Measurements from ENCODE around the gene ISX.

The ISX gene

DNA sequence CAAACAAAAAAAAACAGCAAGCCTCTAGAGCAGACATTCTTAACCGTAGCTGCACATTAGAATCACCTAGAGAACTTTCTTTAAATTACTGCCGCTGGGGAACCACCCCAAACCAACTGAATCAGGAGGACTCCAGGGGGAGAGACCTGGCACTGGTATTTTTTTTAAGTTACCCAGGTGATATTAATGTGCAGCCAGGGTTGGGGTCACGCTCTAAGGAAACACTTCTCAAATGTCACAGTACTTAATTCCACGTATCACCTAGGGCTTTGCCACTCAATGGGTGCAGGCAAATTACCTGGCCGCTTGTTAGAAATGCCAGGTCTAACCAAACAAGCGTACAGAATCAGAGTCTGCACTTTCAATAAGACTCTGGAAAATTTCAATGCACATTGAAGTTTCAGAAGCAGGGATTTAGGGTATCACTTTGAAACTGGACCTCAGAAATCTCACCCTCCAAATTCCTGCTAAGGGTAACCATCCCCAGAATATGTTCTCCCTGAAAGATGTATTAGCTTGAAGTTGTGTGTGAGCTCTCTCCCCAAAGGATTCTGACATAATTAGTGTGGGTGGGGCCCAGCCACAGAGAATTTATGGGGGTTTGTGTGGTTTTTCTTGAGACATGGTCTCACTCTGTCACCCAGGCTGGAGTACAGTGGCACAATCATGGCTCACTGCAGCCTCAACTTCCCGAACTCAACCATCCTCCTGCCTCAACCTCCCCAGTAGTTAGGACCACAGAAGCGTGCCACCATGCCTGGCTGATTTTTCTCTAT is 12.7 kb upstream of the ISX start:
- DNase-seq (ENCODE audit: low read depth in 2 of 2) = no peak

DNA sequence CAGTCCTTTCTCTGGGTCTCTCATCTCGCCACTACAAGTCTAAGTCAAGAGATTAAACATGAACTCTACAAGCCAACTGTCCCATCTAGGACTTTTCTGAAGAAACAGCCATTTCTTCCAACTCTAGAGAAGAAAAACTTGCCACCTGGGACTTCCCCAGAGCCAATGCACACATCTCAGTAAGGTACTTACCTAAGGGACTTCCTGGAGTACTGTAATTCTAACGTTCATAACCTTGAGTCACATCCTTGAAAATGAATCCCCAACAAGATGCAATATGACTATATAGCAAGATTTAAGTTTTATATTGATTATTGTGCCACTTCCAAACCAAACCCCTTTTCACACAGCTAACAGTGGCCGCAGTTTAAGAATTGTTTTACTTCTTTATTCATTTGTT is 11.9 kb upstream of the ISX start:
- no peak for DNase-seq (ENCODE audit: low read depth in 2 of 2)

DNA sequence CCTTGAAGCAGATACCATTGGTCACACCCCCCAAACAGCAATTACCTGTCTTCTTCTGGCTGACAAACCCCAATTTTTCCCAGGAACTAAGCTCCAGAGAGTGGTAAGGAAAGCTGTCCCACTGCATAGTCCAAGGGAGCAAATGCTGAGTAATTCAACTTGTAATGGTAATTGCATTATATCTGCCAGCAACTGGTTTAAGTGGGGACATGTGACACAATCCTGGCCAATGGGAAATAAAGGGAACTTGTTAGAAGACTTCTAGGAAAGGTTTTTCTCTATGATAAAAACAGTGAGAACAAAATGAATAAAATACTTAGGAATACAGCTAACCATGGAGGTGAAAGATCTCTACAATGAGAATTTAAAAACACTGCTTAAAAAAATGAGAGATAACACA is 9.5 kb upstream of the ISX start:
- DNase-seq (ENCODE audit: low read depth in 2 of 2) = no peak

DNA sequence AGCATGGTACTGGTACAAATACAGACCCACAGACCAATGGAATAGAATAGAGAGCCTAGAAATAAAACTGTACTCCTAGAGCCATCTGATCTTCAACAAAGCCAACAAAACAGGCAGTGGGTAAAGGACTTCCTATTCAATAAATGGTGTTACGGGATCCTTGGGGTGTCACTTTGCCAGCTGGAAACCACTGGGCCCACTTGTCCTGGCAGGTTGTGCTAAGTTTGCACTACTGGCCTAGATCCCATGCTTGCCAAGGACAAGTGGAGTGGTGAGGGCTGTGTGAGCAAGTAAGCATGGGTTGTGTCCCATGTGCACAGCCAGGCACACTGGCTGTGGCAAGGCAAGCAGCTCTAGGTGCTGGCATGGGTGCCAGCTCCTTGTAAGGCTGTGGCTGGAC is 8.8 kb upstream of the ISX start:
- DNase-seq (ENCODE audit: low read depth in 2 of 2) = no peak

DNA sequence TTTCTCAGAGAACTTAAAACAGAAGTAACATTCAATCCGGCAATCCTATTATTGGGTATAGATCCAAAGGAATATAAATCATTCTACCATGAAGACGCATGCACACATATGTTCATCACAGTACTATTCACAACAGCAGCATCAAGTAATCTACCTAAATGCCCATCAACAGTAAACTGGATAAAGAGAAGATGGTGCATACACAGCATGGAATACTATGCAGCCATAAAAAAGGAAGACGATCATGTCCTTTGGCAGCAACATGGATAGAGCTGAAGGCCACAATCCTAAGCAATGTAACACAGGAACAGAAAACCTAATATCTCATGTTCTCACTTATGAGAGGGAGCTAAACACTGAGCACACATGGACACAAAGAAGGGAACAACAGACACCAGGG is 6.3 kb upstream of the ISX start:
- no peak for DNase-seq (ENCODE audit: low read depth in 2 of 2)

DNA sequence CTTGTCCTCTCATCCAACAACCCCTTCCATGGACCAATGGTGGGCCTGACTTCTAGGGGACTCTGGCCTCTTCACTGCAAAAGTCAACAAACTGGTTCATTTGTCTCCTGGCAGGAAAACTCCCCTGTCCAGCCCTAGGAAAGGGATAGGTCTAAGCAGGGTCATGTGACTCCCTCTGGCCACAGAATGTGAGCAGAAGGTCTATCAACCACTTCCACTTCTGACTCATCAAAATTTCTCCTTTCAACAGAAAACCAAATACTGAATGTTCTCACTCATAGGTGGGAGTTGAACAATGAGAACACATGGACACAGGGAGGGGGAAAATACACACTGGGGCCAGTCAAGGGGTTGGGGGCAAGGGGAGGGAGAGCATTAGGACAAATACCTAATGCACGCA is 1.3 kb upstream of the ISX start:
- DNase-seq (ENCODE audit: low read depth in 2 of 2) = no peak

DNA sequence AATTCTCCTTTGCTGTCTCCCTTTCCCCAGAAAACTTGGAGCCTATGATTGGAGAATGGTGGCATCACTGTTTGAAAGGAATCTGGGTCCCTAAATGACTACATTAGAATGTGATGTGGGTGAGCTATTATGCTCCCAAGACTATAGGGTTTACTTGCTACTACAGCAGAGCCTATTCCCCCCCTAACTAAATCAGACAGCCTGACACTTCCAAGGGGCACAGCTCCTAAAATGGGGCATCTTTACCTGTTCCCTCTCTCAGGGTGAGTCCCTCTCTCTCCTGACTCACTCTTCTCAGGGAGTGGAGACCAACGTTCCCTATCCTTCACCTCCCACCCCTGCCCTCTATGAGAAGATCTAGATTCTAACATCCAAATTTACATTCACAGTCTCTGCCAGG is 775 bp upstream of the ISX start:
- no peak for DNase-seq (ENCODE audit: low read depth in 2 of 2)

DNA sequence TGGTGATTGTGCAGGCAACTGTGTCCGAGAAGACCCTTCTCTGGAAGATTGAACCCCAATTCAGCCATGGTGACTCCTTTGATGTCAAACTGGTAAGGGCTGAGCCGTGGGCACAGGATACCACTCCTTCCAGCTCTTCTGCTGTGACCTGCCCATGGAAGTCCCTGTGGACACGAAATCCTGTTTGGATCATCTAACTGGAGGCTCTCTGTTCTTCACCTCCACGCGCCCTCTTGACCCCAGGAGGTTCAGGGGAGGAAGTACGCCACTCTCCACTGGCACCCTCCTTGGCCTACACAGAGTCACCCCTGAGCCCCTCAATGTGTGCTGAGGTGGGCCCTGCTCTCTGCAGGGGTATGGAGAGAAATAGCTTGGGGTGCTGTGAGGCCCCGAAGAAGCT is 810 bp downstream of the ISX start:
- DNase-seq (ENCODE audit: low read depth in 2 of 2) = no peak

DNA sequence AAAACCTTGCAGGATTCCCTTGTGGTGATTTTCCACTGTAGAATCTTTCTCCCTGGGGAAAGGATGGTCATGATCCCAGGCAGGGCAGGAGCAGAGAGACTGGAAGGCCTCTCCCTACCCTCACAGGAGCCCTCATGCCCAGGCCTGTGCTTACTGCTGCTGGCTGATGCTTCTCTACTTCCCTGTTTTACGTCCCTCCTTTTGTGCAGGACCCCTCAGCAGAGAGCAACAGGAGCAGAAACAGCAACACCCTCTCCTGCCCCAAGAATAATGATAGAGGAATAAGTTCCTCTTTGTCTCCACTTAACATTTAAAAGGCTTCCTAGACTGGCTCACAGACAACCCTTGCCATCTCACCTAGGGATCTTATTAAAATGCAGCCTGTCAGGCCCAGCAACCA is 3.6 kb downstream of the ISX start:
- DNase-seq (ENCODE audit: low read depth in 2 of 2) = no peak

DNA sequence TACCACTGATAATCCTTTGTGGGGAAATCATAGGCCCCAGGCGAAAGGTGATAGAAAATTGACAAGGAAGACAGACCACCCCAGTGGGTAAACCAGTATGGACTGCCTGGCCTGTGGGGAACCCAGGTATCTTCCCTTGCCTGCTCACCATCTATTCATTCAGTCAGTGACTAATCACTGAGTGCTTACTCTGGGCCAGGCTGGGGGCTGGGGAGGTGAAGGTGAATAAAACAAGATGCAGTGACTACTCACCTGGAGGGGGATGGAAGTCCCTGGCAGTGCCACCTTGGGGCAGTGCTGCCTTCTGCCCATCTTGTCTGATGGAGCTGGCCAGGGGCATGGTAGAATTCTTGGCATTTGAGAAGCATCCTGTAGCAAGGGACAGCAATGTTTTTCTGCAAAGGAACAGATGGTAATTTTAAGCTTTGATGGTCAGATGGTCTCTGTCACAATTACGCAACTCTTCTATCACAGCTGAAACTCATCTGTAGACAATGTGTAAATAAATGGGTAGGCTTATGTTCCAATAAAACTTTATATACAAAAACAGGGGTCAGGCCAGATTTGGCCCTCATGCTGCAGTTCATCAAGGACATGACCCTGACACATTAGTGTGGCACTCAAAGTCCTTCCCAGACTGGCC is 4.6 kb downstream of the ISX start:
- no peak for DNase-seq (ENCODE audit: low read depth in 2 of 2)

DNA sequence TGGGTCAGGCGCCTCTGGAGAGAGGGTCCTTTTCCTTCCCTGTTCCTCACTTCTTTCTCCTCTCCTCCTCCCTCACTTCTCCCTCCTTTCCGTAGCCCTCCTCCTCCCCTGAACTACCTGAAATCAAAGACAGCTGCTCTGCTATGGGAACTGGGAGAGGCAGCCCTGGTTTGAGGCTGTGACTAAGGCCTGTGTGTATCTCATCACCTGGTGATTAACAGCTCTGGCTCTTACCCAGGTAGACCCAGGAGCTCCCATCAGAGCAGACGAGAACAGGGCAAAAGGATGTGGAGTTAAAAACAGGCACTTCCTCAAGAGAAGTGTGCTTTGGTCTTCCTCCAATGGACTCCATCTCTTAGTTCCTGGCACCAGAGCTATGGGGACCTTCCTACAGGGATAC is 5.8 kb downstream of the ISX start:
- DNase-seq (ENCODE audit: low read depth in 2 of 2) = no peak

DNA sequence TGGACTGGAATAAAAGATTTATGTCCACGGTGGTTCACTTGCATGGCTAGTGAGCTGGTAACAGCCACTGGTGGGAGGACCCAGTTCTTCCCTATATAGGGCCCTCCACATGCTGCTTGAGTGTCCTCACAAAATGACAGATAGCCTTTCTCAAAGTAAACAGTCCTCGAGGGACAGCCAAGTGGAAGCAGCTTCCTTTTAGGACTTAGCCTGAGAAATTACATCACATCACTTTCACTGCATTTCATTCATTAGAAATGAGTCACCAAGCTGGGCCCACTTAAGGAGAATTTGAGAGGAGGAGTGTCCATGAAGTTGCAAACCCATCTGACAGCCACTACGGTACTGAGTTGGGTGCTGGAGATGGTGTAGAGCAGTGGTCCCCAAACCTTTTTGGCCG is 7.0 kb downstream of the ISX start:
- no peak for DNase-seq (ENCODE audit: low read depth in 2 of 2)

DNA sequence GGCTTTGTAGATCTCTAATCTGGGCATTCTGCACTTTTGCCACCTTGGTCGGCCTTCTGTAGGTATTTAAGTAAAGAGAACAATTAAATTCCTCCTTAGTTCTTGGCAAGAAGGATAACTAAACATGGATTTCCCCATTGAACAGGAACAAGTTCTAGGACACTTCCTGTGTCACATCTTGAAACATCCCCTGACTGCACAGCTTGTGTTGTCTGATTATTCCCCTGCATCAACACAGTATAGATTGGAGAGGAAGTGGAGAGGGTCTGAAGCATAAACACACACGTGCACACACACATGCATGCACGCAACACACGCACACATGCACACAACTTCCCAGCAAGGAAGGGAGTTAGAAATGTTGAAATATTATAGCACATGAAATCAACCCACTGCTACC is 8.6 kb downstream of the ISX start:
- no peak for DNase-seq (ENCODE audit: low read depth in 2 of 2)

DNA sequence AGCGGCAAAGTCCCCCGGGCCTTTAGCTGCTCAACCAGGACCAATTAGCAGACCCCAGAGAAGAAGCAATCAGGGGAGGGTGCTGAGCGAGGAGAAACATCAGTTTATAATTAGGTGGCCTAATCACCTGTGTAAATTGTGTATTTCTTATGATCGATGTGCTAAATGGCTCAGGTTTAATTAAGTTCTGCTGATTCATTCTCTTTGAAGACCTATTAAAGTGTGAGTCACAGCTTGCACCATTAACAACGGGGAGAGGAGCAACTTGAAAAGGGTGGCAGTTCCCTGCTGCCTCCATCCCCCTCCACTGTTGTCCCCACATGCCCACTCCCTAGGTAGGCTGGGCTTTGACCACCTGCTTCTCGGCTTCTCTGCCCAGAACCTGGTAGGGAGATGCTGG is 10.7 kb downstream of the ISX start:
- no peak for DNase-seq (ENCODE audit: low read depth in 2 of 2)

DNA sequence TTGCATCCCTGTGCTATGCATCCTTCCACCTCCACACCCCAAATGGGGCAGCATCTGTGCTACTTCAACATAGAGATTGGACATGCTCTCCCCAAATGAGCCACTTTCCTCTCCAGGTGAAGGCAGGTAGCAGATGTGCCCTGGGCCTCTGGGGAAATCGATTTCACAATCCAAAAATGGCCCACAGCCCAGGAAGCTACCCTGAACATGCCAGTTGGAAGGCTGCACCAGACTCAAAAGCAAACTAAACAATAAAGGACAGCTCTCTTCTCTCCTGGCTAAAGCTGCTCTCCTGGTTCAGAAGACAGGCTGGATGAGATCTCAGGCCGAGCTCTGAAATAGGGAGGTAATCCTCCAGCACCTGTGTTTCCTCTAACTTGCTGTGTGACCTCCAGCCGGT is 19.7 kb downstream of the ISX start:
- DNase-seq (ENCODE audit: low read depth in 2 of 2) = no peak

DNA sequence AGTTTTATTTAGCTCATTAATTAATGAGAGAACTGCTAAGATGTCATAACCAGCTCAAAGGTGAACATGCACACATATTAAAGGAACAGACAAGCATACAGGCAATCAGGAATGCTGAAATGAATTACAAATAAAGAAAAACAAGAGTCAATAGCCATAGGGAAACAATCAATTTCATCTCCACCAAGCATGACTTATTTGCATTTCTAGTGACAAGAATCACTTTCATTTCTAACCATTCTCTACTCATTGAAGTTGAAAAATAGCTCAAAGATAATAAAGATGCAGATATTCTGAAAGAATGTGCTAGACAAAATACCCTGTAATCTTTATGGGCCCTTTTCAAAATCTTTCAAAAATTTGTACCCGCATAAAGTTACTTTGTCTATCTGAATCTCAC is 23.2 kb downstream of the ISX start:
- DNase-seq (ENCODE audit: low read depth in 2 of 2) = no peak

DNA sequence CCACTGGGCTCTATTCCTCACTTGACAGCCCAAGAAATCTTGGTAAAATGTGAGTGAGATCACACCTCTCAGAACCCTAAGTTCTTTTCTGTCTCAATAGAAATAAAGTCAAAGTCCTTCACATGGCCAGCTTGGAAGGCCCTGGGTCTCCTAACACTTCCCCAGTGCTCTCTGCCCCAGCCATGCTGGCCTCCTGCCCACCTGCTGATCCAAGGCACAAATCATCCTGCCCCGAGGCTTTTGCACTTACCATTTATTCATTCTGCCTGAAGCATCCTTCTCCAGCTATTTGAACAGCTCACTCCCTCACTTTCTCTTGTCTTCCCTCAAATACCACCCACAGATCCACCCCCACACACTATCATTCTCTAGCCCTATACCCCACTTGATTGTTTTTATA is 26.4 kb downstream of the ISX start:
- DNase-seq (ENCODE audit: low read depth in 2 of 2) = no peak

DNA sequence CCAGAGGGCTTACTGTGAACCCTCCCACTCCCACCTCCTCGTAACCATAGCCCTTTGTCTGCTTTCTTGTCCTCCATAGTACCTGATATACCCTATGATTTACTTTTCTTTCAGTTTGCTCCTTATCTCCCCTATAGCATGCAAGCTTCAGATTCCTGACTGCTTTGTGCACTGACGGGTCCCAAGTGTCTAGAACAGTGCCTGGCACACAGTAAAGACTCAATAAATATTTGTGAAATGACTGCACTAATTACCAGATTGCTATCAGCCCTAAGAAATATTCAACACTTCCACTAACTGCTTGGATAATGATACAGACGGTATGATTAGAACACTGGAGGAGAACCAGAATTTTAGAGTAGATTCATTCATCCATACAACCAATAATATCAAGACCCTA is 33.0 kb downstream of the ISX start:
- DNase-seq (ENCODE audit: low read depth in 2 of 2) = no peak

DNA sequence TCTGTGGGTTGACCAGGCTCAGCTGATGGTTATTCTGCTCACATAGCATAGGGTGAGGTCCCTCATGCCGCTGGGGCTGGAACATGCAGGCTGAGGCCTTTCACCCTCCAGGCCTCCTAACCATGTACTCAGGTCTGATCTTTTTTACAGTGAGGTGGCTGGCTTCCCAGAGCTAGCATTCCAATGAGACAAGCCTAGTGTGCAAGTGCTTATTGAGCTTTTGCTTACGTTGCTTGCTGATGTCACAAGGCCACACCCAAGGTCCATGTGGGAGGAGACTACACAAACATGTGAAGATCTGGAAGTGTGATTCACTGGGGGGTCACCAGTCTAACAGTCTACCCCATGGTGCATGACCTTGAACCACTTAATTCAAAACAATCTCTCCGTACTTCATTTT is 33.9 kb downstream of the ISX start:
- no peak for DNase-seq (ENCODE audit: low read depth in 2 of 2)

DNA sequence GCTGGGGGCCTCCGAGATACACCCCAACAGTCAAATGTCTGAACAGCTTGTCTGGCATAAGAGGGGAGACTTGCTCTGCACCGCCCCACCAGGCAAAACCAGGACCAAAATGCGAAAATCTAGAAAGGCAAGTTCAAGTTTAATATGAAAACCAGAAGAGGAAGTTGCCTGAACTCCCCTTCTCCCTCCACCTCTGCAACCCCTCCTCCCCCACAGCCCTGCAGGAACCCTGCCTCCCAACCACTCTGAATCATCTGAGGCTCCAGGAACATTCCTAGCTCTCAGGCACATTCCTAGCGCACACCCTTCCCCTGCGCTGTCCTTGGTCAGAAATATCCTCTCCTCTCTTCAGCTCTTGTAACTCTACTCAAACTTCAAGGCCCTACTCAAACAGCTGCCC is 36.7 kb downstream of the ISX start:
- DNase-seq (ENCODE audit: low read depth in 2 of 2) = no peak

DNA sequence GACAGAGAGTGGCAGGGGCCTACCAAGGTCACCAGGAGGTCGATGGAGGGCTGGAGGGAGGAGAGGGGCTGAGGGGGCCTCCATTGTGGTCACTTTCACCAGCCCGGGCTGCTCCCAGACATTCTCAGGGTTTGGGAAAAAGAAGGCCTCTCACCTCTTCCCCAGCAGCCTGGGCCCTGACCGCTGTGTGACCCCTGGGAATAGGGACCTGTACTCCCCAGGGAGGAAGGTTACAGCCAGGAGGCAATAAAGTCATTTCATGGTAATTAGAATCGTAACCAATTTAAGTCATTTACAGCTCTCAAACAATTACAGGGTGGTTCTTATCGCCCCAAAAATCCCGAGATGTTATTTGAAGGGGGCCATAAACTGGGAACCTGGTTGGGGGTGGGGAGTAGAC is 37.8 kb downstream of the ISX start:
- no peak for DNase-seq (ENCODE audit: low read depth in 2 of 2)

DNA sequence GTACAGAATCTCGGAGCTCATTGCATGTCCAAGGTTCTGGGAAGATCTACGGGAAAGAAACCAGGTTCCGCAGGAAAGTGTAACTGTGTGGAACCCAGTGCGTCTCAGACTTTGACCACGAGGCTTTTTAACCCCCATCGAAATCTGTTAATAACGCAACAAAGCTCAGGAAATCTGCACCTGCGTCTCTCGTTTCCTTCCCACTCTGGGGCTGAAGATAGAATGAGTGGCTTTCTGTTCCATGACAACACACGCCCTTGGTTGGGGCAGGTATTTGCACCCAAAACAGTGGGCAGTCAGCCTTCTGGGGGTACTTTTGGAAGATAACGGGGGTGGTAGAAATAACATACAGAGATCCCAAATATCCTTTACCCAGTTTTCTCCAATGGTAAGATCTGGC is 38.5 kb downstream of the ISX start:
- DNase-seq (ENCODE audit: low read depth in 2 of 2) = no peak

DNA sequence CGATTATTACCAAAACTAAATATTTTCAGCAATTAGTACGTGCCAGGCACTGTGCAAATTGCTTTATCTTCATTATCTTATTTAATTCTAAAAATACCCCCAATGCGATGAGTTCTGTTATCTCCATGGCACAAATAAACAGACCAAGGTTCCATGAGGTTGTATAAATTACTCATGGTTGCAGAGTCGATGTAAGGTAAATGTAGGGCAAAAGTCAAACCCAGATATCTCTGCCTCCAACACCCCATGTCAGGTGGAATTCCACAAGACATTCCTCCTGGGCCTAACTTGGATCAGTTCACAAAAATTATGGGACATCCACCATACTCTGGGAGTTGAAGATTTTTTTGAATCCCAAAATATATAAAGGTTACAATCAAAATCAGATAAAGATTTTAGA is 43.7 kb downstream of the ISX start:
- DNase-seq (ENCODE audit: low read depth in 2 of 2) = no peak

DNA sequence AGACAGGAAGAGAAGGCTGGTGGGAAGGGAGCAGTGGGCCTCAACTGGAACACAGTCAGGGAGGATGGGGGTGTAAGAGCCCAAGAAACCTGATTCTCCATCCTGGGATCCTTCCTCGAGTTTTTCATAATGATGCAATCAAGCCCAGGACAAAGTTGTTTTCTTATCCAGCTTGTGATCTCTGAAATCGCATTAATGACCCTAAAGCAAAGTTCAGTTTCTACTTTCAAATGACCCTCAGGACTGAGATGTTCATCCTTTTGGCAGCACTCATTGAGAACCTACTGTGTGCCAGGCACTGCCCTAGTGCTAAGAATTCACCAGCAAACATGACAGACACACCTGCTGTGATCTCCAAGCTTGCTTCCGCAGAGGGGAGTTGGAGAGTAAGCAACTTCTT is 45.3 kb downstream of the ISX start:
- no peak for DNase-seq (ENCODE audit: low read depth in 2 of 2)

All from stimulated activated CD4-positive, alpha-beta T cell treated with anti-CD3 and anti-CD28 coated beads, Interleukin-1b, Interleukin-23, amount 100 ng/mL, for 4 hours (primary cell).